Activated naive CD8-positive, alpha-beta T cell treated with anti-CD3 and anti-CD28 coated beads for 36 hours (primary cell): ENCODE measurements around the gene CYB5R4. TPM values are rescaled to one million over a fixed set of nuclear protein-coding genes. Genes with fewer than 3 reads are reported as not detected.

Experiments
- DNase-seq: peaks from one replicate; pipeline ENCODE4 v3.0.0; 2021
- H3K27ac Mint-ChIP-seq: one replicate; pipeline ENCODE4 v1.8.0; 2022; ENCODE audit warnings: mild to moderate bottlenecking, moderate library complexity, mixed read lengths
- H3K27me3 Mint-ChIP-seq: one replicate; pipeline ENCODE4 v1.8.0; 2022; ENCODE audit warnings: mild to moderate bottlenecking, mixed read lengths
- H3K36me3 Mint-ChIP-seq: one replicate; pipeline ENCODE4 v1.8.0; 2021; ENCODE audit warnings: mild to moderate bottlenecking, mixed read lengths
- H3K4me1 Mint-ChIP-seq: one replicate; pipeline ENCODE4 v1.8.0; 2021; ENCODE audit warnings: mixed read lengths
- H3K4me3 Mint-ChIP-seq: one replicate; pipeline ENCODE4 v1.8.0; 2022; ENCODE audit warnings: mild to moderate bottlenecking, moderate library complexity, mixed read lengths
- H3K9me3 Mint-ChIP-seq: one replicate; pipeline ENCODE4 v1.8.0; 2022; ENCODE audit warnings: mixed read lengths
- total RNA-seq, 2 experiments: library from RNA; stranded (reverse); gene quantifications; one replicate each; pipeline ENCODE4 v1.2.3, GENCODE V29; 2021

The CYB5R4 gene
- total RNA-seq, 2 experiments from 2014 or later, result 30.1 to 32.1 TPM

DNA sequence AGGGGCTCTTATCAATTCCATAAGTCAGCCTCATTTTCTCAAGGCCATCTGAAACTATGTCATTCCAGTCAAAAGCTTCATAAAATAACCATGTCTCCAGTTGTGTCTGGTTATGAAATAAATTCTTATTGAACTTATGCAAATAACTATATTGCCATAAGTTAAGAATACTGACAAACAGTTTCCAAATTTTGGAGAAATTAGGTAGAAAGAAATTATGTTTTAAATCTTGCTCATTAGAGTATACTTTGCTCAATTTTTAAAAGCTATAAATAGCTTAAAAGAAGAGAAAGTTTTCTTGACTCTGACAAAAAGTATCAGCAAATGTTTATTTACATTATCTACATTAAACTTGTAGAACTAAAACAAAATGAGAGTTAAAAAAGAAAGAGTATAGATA, 111.1 kb downstream of the CYB5R4 start:
- H3K27me3 Mint-ChIP-seq, result no peaks in the 10 kb centered on the region
- no peaks in the 10 kb centered on the region for H3K4me1 Mint-ChIP-seq
- H3K9me3 Mint-ChIP-seq, result peaks cover 23% of the 10 kb centered on the region
- H3K36me3 Mint-ChIP-seq, result peaks cover 9% of the 10 kb centered on the region
- no peak for DNase-seq
- no peak overlapping the region for H3K4me3 Mint-ChIP-seq
- H3K27ac Mint-ChIP-seq, result no peak overlapping the region

DNA sequence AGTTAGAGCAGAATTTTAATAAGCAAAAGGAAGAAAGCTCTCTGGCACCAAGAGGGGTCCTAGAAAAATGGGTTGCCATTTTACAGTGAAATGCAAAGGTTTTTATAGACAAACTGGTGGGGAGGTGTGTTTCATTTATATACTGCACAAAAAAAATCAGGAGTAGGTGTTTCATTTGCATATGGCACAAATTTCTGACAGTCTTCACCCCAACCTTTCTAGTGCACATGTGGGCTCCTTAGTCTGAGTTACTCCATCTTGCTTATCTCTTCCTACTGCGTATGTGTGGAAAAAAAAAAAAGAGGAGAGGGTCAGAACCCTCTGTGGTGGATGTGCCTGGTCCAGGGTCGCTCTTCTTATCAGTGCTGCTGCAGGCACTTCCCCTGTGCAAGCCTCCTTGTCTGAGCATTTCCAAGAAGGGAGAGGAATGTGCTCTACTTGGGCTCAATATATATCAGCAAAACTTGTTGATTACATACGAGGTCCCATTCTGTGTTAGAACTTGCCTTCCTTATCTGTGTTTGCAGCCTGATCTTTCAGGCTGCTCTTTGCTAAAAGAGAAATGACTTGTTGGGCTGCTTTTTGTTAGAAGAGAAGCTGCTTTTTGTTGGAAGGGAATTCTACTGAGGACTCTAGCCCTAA, 115.0 kb downstream of the CYB5R4 start:
- no peak for DNase-seq
- no peak overlapping the region for H3K27ac Mint-ChIP-seq
- no peak overlapping the region for H3K4me3 Mint-ChIP-seq
- peaks cover 5% of the 10 kb centered on the region for H3K36me3 Mint-ChIP-seq
- peaks cover 10% of the 10 kb centered on the region for H3K9me3 Mint-ChIP-seq
- no peaks in the 10 kb centered on the region for H3K4me1 Mint-ChIP-seq
- H3K27me3 Mint-ChIP-seq, result no peaks in the 10 kb centered on the region

- Mint-ChIP-seq H3K4me1 (no peaks in the 10 kb centered on the region), H3K9me3 (peaks cover 2% of the 10 kb centered on the region), H3K27ac (no peak overlapping the region), H3K36me3 (peaks cover 3% of the 10 kb centered on the region), H3K27me3 (no peaks in the 10 kb centered on the region), H3K4me3 (no peak overlapping the region)
- DNase-seq, result no peak
Measured at GRCh38 chr6:83976037-83976755, 116.7 kb downstream of the CYB5R4 start.

- H3K4me3 Mint-ChIP-seq, result no peak overlapping the region
- no peak for DNase-seq
- H3K4me1 Mint-ChIP-seq, result no peaks in the 10 kb centered on the region
- peaks cover 1% of the 10 kb centered on the region for H3K9me3 Mint-ChIP-seq
- H3K36me3 Mint-ChIP-seq, result peaks cover 3% of the 10 kb centered on the region
- no peak overlapping the region for H3K27ac Mint-ChIP-seq
- no peaks in the 10 kb centered on the region for H3K27me3 Mint-ChIP-seq
Measured at GRCh38 chr6:83976871-83977270, 117.4 kb downstream of the CYB5R4 start.

- peaks cover 1% of the 10 kb centered on the region for H3K9me3 Mint-ChIP-seq
- H3K27ac Mint-ChIP-seq, result no peak overlapping the region
- peaks cover 3% of the 10 kb centered on the region for H3K36me3 Mint-ChIP-seq
- no peaks in the 10 kb centered on the region for H3K27me3 Mint-ChIP-seq
- H3K4me1 Mint-ChIP-seq, result no peaks in the 10 kb centered on the region
- H3K4me3 Mint-ChIP-seq, result no peak overlapping the region
- no peak for DNase-seq
Measured at GRCh38 chr6:83978324-83978734, 118.8 kb downstream of the CYB5R4 start.

- no peak overlapping the region for H3K27ac Mint-ChIP-seq
- H3K4me1 Mint-ChIP-seq, result no peaks in the 10 kb centered on the region
- peaks cover 1% of the 10 kb centered on the region for H3K9me3 Mint-ChIP-seq
- no peak for DNase-seq
- peaks cover 3% of the 10 kb centered on the region for H3K36me3 Mint-ChIP-seq
- no peaks in the 10 kb centered on the region for H3K27me3 Mint-ChIP-seq
- no peak overlapping the region for H3K4me3 Mint-ChIP-seq
Measured at GRCh38 chr6:83978997-83979396, 119.5 kb downstream of the CYB5R4 start.

GRCh38 chr6:83984411-83984810, 124.9 kb downstream of the CYB5R4 start:
- no peaks in the 10 kb centered on the region for H3K27me3 Mint-ChIP-seq
- no peak overlapping the region for H3K27ac Mint-ChIP-seq
- DNase-seq, result no peak
- H3K9me3 Mint-ChIP-seq, result peaks cover 1% of the 10 kb centered on the region
- H3K4me1 Mint-ChIP-seq, result no peaks in the 10 kb centered on the region
- H3K36me3 Mint-ChIP-seq, result peaks cover 2% of the 10 kb centered on the region
- H3K4me3 Mint-ChIP-seq, result no peak overlapping the region

DNA sequence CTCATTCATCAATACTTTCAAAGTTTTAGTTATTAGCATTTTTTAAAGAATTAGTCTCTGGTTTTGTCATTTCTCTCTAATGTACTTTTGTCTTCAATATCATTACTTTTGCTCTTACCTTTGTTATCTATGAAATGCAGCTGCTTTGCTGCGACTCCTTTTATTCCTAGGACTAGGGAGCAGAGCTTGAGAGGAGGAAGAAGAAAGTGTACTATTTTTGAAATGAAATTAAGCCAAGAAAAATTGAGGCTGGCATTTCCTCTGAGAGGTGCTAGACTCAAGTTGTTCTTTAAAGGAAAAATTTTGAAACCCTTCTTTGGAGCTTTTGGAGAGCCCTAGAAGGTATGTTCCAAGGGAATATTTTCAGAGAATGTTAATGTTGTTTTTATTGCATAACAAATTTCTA, 125.8 kb downstream of the CYB5R4 start:
- Mint-ChIP-seq H3K9me3 (no peaks in the 10 kb centered on the region), H3K4me3 (no peak overlapping the region), H3K36me3 (peaks cover 2% of the 10 kb centered on the region), H3K27me3 (no peaks in the 10 kb centered on the region), H3K27ac (no peak overlapping the region), H3K4me1 (no peaks in the 10 kb centered on the region)
- no peak for DNase-seq

GRCh38 chr6:83985715-83986114, 126.2 kb downstream of the CYB5R4 start:
- no peaks in the 10 kb centered on the region for H3K4me1 Mint-ChIP-seq
- H3K27me3 Mint-ChIP-seq, result no peaks in the 10 kb centered on the region
- no peak for DNase-seq
- H3K27ac Mint-ChIP-seq, result no peak overlapping the region
- peaks cover 2% of the 10 kb centered on the region for H3K36me3 Mint-ChIP-seq
- H3K9me3 Mint-ChIP-seq, result no peaks in the 10 kb centered on the region
- no peak overlapping the region for H3K4me3 Mint-ChIP-seq

GRCh38 chr6:83998021-83998584, 138.6 kb downstream of the CYB5R4 start:
- no peak for DNase-seq
- Mint-ChIP-seq H3K9me3 (peaks cover 7% of the 10 kb centered on the region), H3K27me3 (peaks cover 8% of the 10 kb centered on the region), H3K4me1 (no peaks in the 10 kb centered on the region), H3K27ac (no peak overlapping the region), H3K36me3 (no peaks in the 10 kb centered on the region), H3K4me3 (no peak overlapping the region)

- Mint-ChIP-seq H3K27me3 (peaks cover 17% of the 10 kb centered on the region), H3K9me3 (no peaks in the 10 kb centered on the region), H3K4me3 (no peak overlapping the region), H3K4me1 (no peaks in the 10 kb centered on the region), H3K27ac (no peak overlapping the region), H3K36me3 (no peaks in the 10 kb centered on the region)
- no peak for DNase-seq
Measured at GRCh38 chr6:84001119-84001518, 141.6 kb downstream of the CYB5R4 start.

GRCh38 chr6:84002226-84002625, 142.7 kb downstream of the CYB5R4 start:
- no peak for DNase-seq
- Mint-ChIP-seq H3K27me3 (peaks cover 17% of the 10 kb centered on the region), H3K9me3 (no peaks in the 10 kb centered on the region), H3K36me3 (no peaks in the 10 kb centered on the region), H3K27ac (no peak overlapping the region), H3K4me1 (no peaks in the 10 kb centered on the region), H3K4me3 (no peak overlapping the region)

DNA sequence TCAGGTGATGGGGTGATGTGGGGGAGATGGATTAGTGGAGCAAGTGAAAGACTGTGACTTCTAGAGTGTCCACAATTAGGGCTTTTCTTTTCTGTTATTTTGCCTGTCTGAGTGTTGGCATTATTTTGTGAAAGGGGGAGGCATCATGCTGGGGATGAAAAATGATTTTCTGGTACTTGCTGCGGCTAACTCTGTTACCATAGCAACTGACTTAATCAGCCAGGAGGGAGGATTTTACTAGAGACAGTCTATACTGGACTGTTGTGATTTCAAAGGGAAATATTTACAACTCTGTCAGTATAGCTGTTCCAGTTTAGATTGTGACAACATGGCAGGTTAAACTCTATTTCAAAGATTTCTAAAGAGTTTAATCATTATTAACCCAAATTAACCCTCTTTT, 143.6 kb downstream of the CYB5R4 start:
- no peak overlapping the region for H3K27ac Mint-ChIP-seq
- peaks cover 23% of the 10 kb centered on the region for H3K27me3 Mint-ChIP-seq
- no peaks in the 10 kb centered on the region for H3K4me1 Mint-ChIP-seq

DNA sequence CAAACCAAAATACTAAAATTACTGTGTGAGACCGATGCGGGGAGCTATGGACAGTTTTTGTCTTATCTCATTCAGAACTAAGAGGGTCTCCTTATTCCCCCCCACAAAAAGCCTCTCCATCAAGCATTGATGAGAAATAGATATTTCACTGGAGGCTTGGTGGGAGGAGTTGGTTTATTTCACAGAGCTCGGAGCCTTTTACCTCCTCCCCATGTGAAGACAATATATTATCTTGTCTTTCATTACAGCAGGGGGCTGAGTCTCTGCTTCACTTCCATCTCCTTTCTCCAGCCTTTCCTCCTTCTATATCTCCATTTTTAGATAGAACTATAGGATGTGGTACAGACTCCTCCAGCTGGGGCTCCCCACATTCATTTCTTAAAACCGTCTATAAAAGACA, 144.2 kb downstream of the CYB5R4 start:
- H3K36me3 Mint-ChIP-seq, result no peaks in the 10 kb centered on the region
- DNase-seq, result no peak
- no peak overlapping the region for H3K4me3 Mint-ChIP-seq
- H3K9me3 Mint-ChIP-seq, result no peaks in the 10 kb centered on the region
- peaks cover 23% of the 10 kb centered on the region for H3K27me3 Mint-ChIP-seq
- H3K27ac Mint-ChIP-seq, result no peak overlapping the region
- H3K4me1 Mint-ChIP-seq, result no peaks in the 10 kb centered on the region

More for the DNA sequence above, 143.6 kb downstream of the CYB5R4 start:
- no peaks in the 10 kb centered on the region for H3K36me3 Mint-ChIP-seq
- H3K4me3 Mint-ChIP-seq, result no peak overlapping the region
- no peak for DNase-seq
- H3K9me3 Mint-ChIP-seq, result no peaks in the 10 kb centered on the region

- DNase-seq, result no peak
- Mint-ChIP-seq H3K4me1 (no peaks in the 10 kb centered on the region), H3K4me3 (no peak overlapping the region), H3K27ac (no peak overlapping the region), H3K9me3 (no peaks in the 10 kb centered on the region), H3K27me3 (peaks cover 16% of the 10 kb centered on the region), H3K36me3 (no peaks in the 10 kb centered on the region)
Measured at GRCh38 chr6:84007871-84008270, 148.4 kb downstream of the CYB5R4 start.

DNA sequence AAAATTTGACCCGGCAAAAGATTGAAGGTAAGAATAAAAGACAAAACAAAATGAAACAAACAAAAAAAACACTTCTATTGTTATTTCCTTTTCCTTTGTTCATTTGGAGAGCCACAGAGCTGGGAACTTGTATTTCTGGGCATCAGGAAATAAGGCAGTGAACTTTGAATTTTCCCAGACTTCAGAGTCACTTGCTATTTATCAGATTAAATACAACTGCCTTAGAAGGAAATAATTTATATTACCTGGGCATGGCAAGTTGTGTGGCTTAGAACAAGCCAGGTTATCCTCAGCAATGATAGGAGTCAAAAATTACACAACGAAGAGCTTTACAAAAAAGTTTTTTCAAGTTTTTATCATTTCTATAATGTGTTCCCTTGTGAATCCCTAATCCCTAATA, 153.9 kb downstream of the CYB5R4 start:
- Mint-ChIP-seq H3K4me1 (no peaks in the 10 kb centered on the region), H3K36me3 (no peaks in the 10 kb centered on the region), H3K27me3 (peaks cover 5% of the 10 kb centered on the region), H3K9me3 (no peaks in the 10 kb centered on the region), H3K4me3 (no peak overlapping the region), H3K27ac (no peak overlapping the region)
- DNase-seq, result no peak
